ENCODE measurements around the gene SRCIN1.
"Not testable (repeated sequence)": the region's sequence is repeated elsewhere in the genome, so short reads cannot be mapped to it uniquely, and the experiment has no call there.

Gene SRCIN1

GRCh38 chr17:38484242-38485145, 121.3 kb downstream of the SRCIN1 start:
- DNase-seq (ENCODE audit: low read depth in 2 of 2), result peak; percentile 24 to 64

- DNase-seq (ENCODE audit: low read depth in 2 of 2), result not testable (repeated sequence)
Observed at GRCh38 chr17:38482700-38483043, 123.1 kb downstream of the SRCIN1 start.

- not testable (repeated sequence) for DNase-seq (ENCODE audit: low read depth in 2 of 2)
Observed at GRCh38 chr17:38482039-38482699, 123.6 kb downstream of the SRCIN1 start.
